HEK293 (cell line): ENCODE results near the gene RAB42.

Experiments
- GLI4 ChIP-seq: fragments of 450-650 bp; formaldehyde crosslinking; IDR thresholded peaks from 2 replicates; pipeline ENCODE4 v1.5.1; 2016; ENCODE audit warnings: missing biosample characterization, missing genetic modification characterization
- GLIS2 ChIP-seq: fragments of 450-650 bp; formaldehyde crosslinking; IDR thresholded peaks from 2 replicates; pipeline ENCODE4 v1.5.1; 2016; ENCODE audit warnings: missing biosample characterization, missing genetic modification characterization
- HOXA7 ChIP-seq: sonication (generic); formaldehyde crosslinking; IDR thresholded peaks from 2 replicates; pipeline ENCODE4 v1.8.1; 2022; ENCODE audit warnings: missing genetic modification reagents, borderline replicate concordance
- PBX3 ChIP-seq: sonication (generic); formaldehyde crosslinking; IDR thresholded peaks from 2 replicates; pipeline ENCODE4 v1.8.1; 2022; ENCODE audit warnings: mild to moderate bottlenecking, moderate library complexity, missing genetic modification reagents
- PRDM6 ChIP-seq: fragments of 450-650 bp; formaldehyde crosslinking; IDR thresholded peaks from 2 replicates; pipeline ENCODE4 v1.5.1; 2017; ENCODE audit warnings: missing biosample characterization, missing genetic modification characterization
- SCRT1 ChIP-seq: fragments of 450-650 bp; formaldehyde crosslinking; IDR thresholded peaks from 2 replicates; pipeline ENCODE4 v1.5.1; 2016; ENCODE audit warnings: missing biosample characterization, missing genetic modification characterization, borderline replicate concordance
- SETDB1 ChIP-seq: IDR thresholded peaks from one replicate; pipeline ENCODE4 v1.6.1; 2017; ENCODE audit warnings: mild to moderate bottlenecking, low read length, moderate library complexity, mixed read lengths; ENCODE audit not compliant: insufficient read length
- TCF7L2 ChIP-seq: IDR thresholded peaks from 2 replicates; pipeline ENCODE4 v1.6.1; 2011; ENCODE audit warnings: low read depth, mild to moderate bottlenecking, inconsistent platforms, low read length, moderate library complexity, borderline replicate concordance
- TSHZ1 ChIP-seq: fragments of 450-650 bp; formaldehyde crosslinking; IDR thresholded peaks from 2 replicates; pipeline ENCODE4 v1.5.1; 2016; ENCODE audit warnings: missing biosample characterization, missing genetic modification characterization, borderline replicate concordance
- ZBTB1 ChIP-seq: fragments of 450-650 bp; formaldehyde crosslinking; IDR thresholded peaks from 2 replicates; pipeline ENCODE4 v1.5.1; 2016; ENCODE audit warnings: missing biosample characterization, missing genetic modification characterization
- ZBTB49 ChIP-seq: fragments of 450-650 bp; formaldehyde crosslinking; IDR thresholded peaks from 2 replicates; pipeline ENCODE4 v1.5.1; 2016; ENCODE audit warnings: missing biosample characterization, missing genetic modification characterization, low read depth
- ZFP37 ChIP-seq: fragments of 450-650 bp; formaldehyde crosslinking; IDR thresholded peaks from 2 replicates; pipeline ENCODE4 v1.5.1; 2016; ENCODE audit warnings: missing biosample characterization, missing genetic modification characterization
- ZFP41 ChIP-seq: fragments of 450-650 bp; formaldehyde crosslinking; IDR thresholded peaks from 2 replicates; pipeline ENCODE4 v1.5.1; 2016; ENCODE audit warnings: missing biosample characterization, missing genetic modification characterization, borderline replicate concordance
- ZFP69B ChIP-seq: fragments of 450-650 bp; formaldehyde crosslinking; IDR thresholded peaks from 2 replicates; pipeline ENCODE4 v1.5.1; 2016; ENCODE audit warnings: missing biosample characterization, missing genetic modification characterization
- ZNF114 ChIP-seq: fragments of 450-650 bp; formaldehyde crosslinking; IDR thresholded peaks from 2 replicates; pipeline ENCODE4 v1.5.0; 2017; ENCODE audit warnings: missing biosample characterization, missing genetic modification characterization
- ZNF140 ChIP-seq: fragments of 450-650 bp; formaldehyde crosslinking; IDR thresholded peaks from 2 replicates; pipeline ENCODE4 v1.5.1; 2016; ENCODE audit warnings: missing biosample characterization, missing genetic modification characterization
- ZNF169 ChIP-seq: fragments of 450-650 bp; formaldehyde crosslinking; IDR thresholded peaks from 2 replicates; pipeline ENCODE4 v1.5.1; 2016; ENCODE audit warnings: missing biosample characterization, missing genetic modification characterization
- ZNF18 ChIP-seq: fragments of 450-650 bp; formaldehyde crosslinking; IDR thresholded peaks from 2 replicates; pipeline ENCODE4 v1.5.1; 2016; ENCODE audit warnings: missing biosample characterization, missing genetic modification characterization
- ZNF19 ChIP-seq: fragments of 450-650 bp; formaldehyde crosslinking; IDR thresholded peaks from 2 replicates; pipeline ENCODE4; 2016; ENCODE audit warnings: missing biosample characterization, missing genetic modification characterization, low read depth
- ZNF202 ChIP-seq: fragments of 450-650 bp; formaldehyde crosslinking; IDR thresholded peaks from 2 replicates; pipeline ENCODE4 v1.5.1; 2016; ENCODE audit warnings: missing biosample characterization, missing genetic modification characterization, borderline replicate concordance
- ZNF239 ChIP-seq: fragments of 450-650 bp; formaldehyde crosslinking; IDR thresholded peaks from 2 replicates; pipeline ENCODE4 v1.5.1; 2016; ENCODE audit warnings: missing biosample characterization, missing genetic modification characterization
- ZNF311 ChIP-seq: fragments of 450-650 bp; formaldehyde crosslinking; IDR thresholded peaks from 2 replicates; pipeline ENCODE4 v1.5.1; 2017; ENCODE audit warnings: missing biosample characterization, missing genetic modification characterization, borderline replicate concordance
- ZNF416 ChIP-seq: fragments of 450-650 bp; formaldehyde crosslinking; IDR thresholded peaks from 2 replicates; pipeline ENCODE4 v1.5.1; 2016; ENCODE audit warnings: missing biosample characterization, missing genetic modification characterization
- ZNF501 ChIP-seq: fragments of 450-650 bp; formaldehyde crosslinking; IDR thresholded peaks from 2 replicates; pipeline ENCODE4 v1.5.1; 2016; ENCODE audit warnings: missing biosample characterization, missing genetic modification characterization
- ZNF660 ChIP-seq: fragments of 450-650 bp; IDR thresholded peaks from 2 replicates; pipeline ENCODE4 v1.5.1; 2018; ENCODE audit warnings: missing biosample characterization, mild to moderate bottlenecking, missing genetic modification characterization
- ZNF747 ChIP-seq: fragments of 450-650 bp; formaldehyde crosslinking; IDR thresholded peaks from 2 replicates; pipeline ENCODE4 v1.5.1; 2016; ENCODE audit warnings: missing biosample characterization, missing genetic modification characterization
- ZNF76 ChIP-seq: fragments of 450-650 bp; formaldehyde crosslinking; IDR thresholded peaks from 2 replicates; pipeline ENCODE4; 2016; ENCODE audit warnings: low read depth, missing biosample characterization, missing genetic modification characterization, borderline replicate concordance
- ZNF776 ChIP-seq: fragments of 450-650 bp; formaldehyde crosslinking; IDR thresholded peaks from 2 replicates; pipeline ENCODE4 v1.5.0; 2017; ENCODE audit warnings: missing biosample characterization, missing genetic modification characterization, borderline replicate concordance
- ZNF791 ChIP-seq: fragments of 450-650 bp; formaldehyde crosslinking; IDR thresholded peaks from 2 replicates; pipeline ENCODE4 v1.5.1; 2016; ENCODE audit warnings: missing biosample characterization, missing genetic modification characterization
- ZXDB ChIP-seq: fragments of 450-650 bp; formaldehyde crosslinking; IDR thresholded peaks from 2 replicates; pipeline ENCODE4 v1.5.1; 2016; ENCODE audit warnings: missing biosample characterization, missing genetic modification characterization

Gene RAB42

GRCh38 chr1:28552758-28553663 lies 39.1 kb upstream of the RAB42 start, which contains the start of gene TRNAU1AP (continued):
- TF ChIP-seq HOXA7 (CRISPR knock-in tag) (no peak), GLI4 (tag by site-specific recombination) (peak; percentile 70; the same call in 1 of the 2 replicates), ZNF18 (tag by site-specific recombination) (no peak), ZBTB49 (tag by site-specific recombination) (no peak), SCRT1 (tag by site-specific recombination) (0 out of 2 replicates have a peak, but pooled peaks have one; percentile 39), ZNF114 (no peak), PRDM6 (tag by site-specific recombination) (no peak), ZBTB1 (tag by site-specific recombination) (no peak), ZNF19 (tag by site-specific recombination) (no peak), SETDB1 (no peak), ZNF140 (no peak), GLIS2 (tag by site-specific recombination) (peak; percentile 95), ZXDB (tag by site-specific recombination) (peak; percentile 84), ZFP37 (no peak), ZNF660 (peak; percentile 90), ZNF76 (tag by site-specific recombination) (peak; percentile 70; the same call in 1 of the 2 replicates), ZNF416 (tag by site-specific recombination) (no peak), ZNF791 (tag by site-specific recombination) (no peak), ZNF169 (tag by site-specific recombination) (no peak), ZNF311 (tag by site-specific recombination) (no peak), TSHZ1 (tag by site-specific recombination) (no peak), ZNF776 (no peak), PBX3 (CRISPR knock-in tag) (peak; percentile 42; the same call in 1 of the 2 replicates), ZNF747 (tag by site-specific recombination) (no peak), ZNF202 (no peak), ZFP41 (tag by site-specific recombination) (no peak), ZNF501 (peak; percentile 80; the same call in 1 of the 2 replicates), TCF7L2 (no peak), ZFP69B (tag by site-specific recombination) (peak; percentile 89), ZNF239 (tag by site-specific recombination) (no peak)
